ENCODE data around the gene KCNK10. TPM values are rescaled to one million over a fixed set of nuclear protein-coding genes. Genes with fewer than 3 reads are reported as not detected.

The KCNK10 gene
- total and polyA plus RNA-seq, 2 donors from 2014 or later: 0.54 to 1.1 TPM

DNA sequence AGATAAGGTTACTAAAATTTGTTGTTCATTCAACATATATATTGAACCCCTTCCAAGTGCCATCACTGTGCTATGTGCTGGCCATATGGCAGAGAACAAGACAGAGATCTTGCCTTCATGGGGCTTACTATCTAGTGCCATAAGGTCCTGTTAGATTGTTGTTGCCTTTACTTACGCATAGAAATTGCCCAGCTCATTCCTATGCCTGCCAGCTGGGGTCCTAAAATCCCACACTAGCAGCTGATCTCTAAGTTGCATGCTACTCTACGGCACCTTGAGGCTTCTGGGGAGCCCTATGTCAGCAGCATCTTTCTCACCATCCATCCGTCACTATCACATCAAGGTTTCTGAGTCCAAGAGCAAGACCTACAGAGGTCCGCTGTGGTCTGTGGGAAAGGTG lies 1.4 kb upstream of the KCNK10 start:
- TF ChIP-seq, protein P1, sequence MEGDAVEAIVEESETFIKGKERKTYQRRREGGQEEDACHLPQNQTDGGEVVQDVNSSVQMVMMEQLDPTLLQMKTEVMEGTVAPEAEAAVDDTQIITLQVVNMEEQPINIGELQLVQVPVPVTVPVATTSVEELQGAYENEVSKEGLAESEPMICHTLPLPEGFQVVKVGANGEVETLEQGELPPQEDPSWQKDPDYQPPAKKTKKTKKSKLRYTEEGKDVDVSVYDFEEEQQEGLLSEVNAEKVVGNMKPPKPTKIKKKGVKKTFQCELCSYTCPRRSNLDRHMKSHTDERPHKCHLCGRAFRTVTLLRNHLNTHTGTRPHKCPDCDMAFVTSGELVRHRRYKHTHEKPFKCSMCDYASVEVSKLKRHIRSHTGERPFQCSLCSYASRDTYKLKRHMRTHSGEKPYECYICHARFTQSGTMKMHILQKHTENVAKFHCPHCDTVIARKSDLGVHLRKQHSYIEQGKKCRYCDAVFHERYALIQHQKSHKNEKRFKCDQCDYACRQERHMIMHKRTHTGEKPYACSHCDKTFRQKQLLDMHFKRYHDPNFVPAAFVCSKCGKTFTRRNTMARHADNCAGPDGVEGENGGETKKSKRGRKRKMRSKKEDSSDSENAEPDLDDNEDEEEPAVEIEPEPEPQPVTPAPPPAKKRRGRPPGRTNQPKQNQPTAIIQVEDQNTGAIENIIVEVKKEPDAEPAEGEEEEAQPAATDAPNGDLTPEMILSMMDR (IDR thresholded peaks at IDR 0.05; ENCODE audit: borderline replicate concordance, extremely low read depth, insufficient read depth): no peak
- no peak overlapping the region for H3K27ac ChIP-seq (ENCODE audit: low read depth in 2 of 2, low read length in 2 of 2)
- no peaks in the 10 kb centered on the region for H3K36me3 ChIP-seq (ENCODE audit: control insufficient read depth in 2 of 3, insufficient read depth in 3 of 3, low read length in 3 of 3)
- H3K4me1 ChIP-seq (ENCODE audit: control insufficient read depth in 2 of 3, insufficient read depth in 2 of 3, low read depth in 1 of 3, low read length in 3 of 3): no peaks in the 10 kb centered on the region
- DNase-seq (no peak), FAIRE-seq (no peak)
- H3K27me3 ChIP-seq (ENCODE audit: control insufficient read depth, insufficient read depth, low read length): peaks cover 39% of the 10 kb centered on the region
- no peak overlapping the region for H3K9ac ChIP-seq (ENCODE audit: low read length in 3 of 3)
- H3K4me3 ChIP-seq (ENCODE audit: low read length in 3 of 3): no peak overlapping the region
- intact Hi-C loops (cut with DNase I): no loop called here
- H3K9me3 ChIP-seq (ENCODE audit: control insufficient read depth in 2 of 3, insufficient read depth in 1 of 3, low read length in 3 of 3): no peaks in the 10 kb centered on the region

DNA sequence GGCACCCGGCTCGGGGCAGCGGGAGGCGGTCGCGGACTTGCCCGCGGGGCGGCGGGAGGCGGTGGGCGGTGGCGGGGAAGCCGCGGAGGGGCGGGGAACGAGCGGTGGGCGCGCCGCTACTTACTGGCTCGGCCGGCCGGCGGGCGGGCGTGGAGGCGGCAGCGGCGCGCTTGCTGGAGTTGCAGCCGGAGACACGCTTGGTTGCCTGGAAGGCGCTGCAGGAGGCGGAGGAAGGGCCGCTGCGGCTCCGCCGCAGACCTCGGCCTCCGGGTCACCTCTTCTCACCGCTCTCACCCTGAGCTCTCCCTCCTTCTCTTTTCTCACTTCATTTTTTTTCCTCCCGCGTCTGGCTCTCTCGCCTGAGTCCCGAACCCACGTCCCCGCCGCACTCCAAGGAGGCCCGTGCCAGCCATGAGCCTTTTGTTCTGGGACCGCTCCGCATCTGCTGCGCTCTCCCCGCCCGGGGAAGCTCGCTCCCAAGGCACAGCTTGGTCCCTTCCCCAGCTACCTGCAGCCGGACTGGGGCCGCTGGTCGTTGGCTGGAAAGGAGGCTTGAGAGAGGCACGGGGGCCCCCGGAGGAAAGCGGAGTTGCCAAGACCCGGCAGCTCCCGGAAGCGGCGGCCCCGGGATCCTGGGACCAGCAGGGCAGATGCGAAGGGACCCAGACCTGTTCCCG lies 592 bp upstream of the KCNK10 start:
- Histone ChIP-seq H3K9me3 (ENCODE audit: control insufficient read depth in 2 of 3, insufficient read depth in 1 of 3, low read length in 3 of 3) (no peaks in the 10 kb centered on the region), H3K36me3 (ENCODE audit: control insufficient read depth in 2 of 3, insufficient read depth in 3 of 3, low read length in 3 of 3) (no peaks in the 10 kb centered on the region), H3K27ac (ENCODE audit: low read depth in 2 of 2, low read length in 2 of 2) (no peak overlapping the region), H3K9ac (ENCODE audit: low read length in 3 of 3) (no peak overlapping the region), H3K4me3 (ENCODE audit: low read length in 3 of 3) (peak overlapping the region in 2 of 3 donors; percentile 35 to 39), H3K27me3 (ENCODE audit: control insufficient read depth, insufficient read depth, low read length) (peaks cover 39% of the 10 kb centered on the region), H3K4me1 (ENCODE audit: control insufficient read depth in 2 of 3, insufficient read depth in 2 of 3, low read depth in 1 of 3, low read length in 3 of 3) (no peaks in the 10 kb centered on the region)
- TF ChIP-seq, protein P1 (IDR thresholded peaks at IDR 0.05; ENCODE audit: borderline replicate concordance, extremely low read depth, insufficient read depth): no peak
- peak; percentile 72 to 81 (median 79) for DNase-seq
- no peak for FAIRE-seq
- intact Hi-C loops (cut with DNase I): no loop called here

DNA sequence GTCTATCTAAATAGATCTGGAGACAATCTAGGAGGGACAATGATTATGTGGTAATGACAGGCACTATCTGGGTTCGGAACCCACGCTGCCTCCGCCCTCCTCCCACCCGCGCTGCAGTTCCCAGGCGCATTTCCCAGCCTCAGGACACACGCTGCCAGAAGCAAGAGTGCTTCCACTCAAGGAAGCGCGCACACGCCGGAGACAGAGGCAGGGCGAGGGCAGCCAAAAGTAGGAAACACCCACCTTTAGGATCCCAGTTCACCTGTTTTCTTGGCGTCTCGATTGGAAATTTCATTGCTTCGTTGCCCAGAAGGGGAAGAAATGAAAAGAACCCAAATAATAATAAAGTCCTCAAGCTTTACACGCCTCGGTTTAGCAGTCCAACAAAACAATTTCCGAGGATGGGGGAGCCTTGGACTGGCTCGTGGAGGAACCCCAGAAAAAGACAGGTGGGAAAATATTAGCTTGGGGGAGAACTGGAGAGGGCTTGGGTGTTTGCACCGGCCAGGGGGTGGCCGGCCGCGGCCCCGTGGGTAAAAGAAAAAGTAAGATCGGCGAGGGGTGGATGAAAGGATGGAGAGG lies 474 bp downstream of the KCNK10 start:
- no peaks in the 10 kb centered on the region for H3K9me3 ChIP-seq (ENCODE audit: control insufficient read depth in 2 of 3, insufficient read depth in 1 of 3, low read length in 3 of 3)
- intact Hi-C loops (cut with DNase I): no loop called here
- H3K36me3 ChIP-seq (ENCODE audit: control insufficient read depth in 2 of 3, insufficient read depth in 3 of 3, low read length in 3 of 3): no peaks in the 10 kb centered on the region
- H3K4me1 ChIP-seq (ENCODE audit: control insufficient read depth in 2 of 3, insufficient read depth in 2 of 3, low read depth in 1 of 3, low read length in 3 of 3): no peaks in the 10 kb centered on the region
- peak overlapping the region in 2 of 3 donors; percentile 21 to 26 for H3K4me3 ChIP-seq (ENCODE audit: low read length in 3 of 3)
- TF ChIP-seq, protein P1 (IDR thresholded peaks at IDR 0.05; ENCODE audit: borderline replicate concordance, extremely low read depth, insufficient read depth): no peak
- peaks cover 38% of the 10 kb centered on the region for H3K27me3 ChIP-seq (ENCODE audit: control insufficient read depth, insufficient read depth, low read length)
- DNase-seq: peak in 2 of 5 donors; percentile 7 to 26
- no peak for FAIRE-seq
- H3K27ac ChIP-seq (ENCODE audit: low read depth in 2 of 2, low read length in 2 of 2): no peak overlapping the region
- H3K9ac ChIP-seq (ENCODE audit: low read length in 3 of 3): no peak overlapping the region

All from kidney (tissue), 14 donors.